CD4-positive, alpha-beta T cell treated with Interleukin-2 at 100 ng/mL for 4 hours (primary cell): ENCODE data around the gene NAA60.

Experiments
- DNase-seq: peaks from one replicate; pipeline ENCODE4 v3.0.0-alpha.2; 2020; ENCODE audit warnings: low spot score

The NAA60 gene

DNA sequence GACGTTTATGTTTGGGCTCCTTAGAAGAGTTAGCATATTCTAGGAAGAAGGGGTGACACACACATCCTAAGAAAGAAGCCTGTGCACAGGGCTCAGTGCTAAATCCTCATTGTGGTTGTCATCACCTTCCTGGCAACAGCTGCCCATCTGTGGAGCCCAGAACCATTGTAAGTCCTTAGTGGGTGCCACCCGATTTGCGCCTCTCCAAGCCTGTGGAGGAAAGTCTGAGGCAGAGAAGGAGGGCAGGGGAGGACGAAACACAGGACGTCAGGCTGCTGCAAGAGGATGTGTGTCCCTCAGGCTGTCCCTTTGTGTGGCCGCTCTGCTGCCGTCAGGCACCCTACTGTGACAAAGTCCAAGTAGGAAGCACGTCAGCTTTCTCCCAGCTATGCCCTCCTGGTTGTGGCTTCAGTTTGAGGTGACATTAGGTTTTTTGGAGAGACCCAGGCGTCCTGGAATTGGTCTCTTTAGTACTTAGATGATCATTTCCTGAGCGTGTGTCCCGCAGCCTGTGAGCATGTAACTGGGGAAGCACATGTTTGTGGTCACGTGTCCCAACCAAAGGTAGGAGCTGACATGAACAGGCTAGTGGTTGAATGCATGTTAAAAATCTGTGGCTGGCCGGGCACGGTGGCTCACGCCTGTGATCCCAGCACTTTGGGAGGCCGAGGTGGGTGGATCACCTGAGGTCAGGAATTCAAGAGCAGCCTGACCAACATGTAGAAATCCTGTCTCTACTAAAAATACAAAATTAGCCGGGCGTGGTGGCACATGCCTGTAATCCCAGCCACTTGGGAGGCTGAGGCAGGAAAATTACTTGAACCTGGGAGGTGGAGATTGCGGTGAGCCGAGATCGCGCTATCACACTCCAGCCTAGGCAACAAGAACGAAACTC is 68.1 kb downstream of the NAA60 start:
- peak; percentile 42 for DNase-seq

DNA sequence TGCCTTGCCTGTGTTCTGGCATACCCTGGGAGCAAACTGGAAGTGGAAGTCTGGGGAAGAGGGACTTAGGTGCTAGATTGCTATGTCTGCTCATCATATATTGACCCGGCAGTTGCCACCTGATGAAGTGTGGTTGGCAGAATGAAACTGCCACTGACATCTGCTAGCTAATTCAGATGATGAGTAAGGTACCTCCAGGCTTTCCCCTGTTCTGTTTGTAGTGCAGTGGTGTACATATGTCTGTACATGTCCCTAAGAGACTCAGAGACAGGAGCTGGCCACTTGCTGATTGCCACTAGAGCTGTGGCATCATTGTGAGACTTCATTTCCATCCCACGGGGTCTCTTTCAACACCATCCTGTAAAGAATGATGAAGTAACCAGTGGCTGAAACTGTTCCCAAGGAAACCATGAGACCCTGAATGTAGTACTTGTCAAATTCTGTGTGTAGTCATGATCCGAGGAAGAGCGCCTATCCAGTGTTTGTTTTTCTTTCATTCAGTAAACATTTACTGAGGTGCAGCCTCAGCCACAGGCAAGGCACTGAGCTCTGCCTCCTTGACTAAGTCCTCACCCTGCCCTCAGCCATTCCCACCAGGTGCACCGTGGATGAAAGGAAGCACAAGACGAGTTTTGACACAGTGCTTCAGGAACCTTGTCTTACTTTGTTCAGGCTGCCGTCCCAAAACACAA is 70.6 kb downstream of the NAA60 start:
- no peak for DNase-seq

DNA sequence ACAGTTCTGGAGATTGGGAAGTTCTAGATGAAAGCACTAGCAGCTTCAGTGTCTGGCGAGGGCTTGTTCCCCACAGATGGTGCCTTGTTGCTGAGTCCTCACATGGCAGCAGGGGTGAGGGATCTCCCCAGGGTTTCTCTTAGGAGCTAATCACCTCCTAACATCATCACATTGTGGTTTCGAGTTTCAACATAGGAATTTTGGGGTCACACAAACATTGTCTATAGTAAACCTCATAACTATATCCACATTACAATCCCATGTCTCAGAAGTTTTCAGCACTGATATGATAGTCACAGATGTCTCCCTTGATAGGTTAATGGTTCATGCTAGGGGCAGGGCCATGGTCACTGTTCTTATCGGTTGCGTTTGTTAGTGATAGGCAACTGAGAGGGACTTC is 71.1 kb downstream of the NAA60 start:
- DNase-seq, result no peak

DNA sequence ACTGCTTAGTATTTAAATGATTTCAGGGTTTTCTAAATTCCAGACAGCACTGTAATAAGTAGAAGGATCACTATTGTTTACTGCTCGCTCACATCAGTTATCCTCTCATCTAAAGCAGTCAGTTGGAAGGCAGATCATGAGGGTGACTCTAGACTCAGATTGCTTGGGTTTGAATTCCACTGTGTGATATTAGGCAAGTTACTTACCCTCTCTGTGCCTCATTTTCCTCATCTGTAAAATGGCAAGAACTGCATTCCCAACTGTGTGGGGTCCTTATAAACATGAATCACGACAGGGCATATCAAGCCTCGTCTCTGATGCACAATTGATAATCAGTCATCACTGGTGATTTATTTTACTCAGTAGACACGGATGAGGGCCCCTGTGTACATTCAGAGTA is 72.4 kb downstream of the NAA60 start:
- no peak for DNase-seq

DNA sequence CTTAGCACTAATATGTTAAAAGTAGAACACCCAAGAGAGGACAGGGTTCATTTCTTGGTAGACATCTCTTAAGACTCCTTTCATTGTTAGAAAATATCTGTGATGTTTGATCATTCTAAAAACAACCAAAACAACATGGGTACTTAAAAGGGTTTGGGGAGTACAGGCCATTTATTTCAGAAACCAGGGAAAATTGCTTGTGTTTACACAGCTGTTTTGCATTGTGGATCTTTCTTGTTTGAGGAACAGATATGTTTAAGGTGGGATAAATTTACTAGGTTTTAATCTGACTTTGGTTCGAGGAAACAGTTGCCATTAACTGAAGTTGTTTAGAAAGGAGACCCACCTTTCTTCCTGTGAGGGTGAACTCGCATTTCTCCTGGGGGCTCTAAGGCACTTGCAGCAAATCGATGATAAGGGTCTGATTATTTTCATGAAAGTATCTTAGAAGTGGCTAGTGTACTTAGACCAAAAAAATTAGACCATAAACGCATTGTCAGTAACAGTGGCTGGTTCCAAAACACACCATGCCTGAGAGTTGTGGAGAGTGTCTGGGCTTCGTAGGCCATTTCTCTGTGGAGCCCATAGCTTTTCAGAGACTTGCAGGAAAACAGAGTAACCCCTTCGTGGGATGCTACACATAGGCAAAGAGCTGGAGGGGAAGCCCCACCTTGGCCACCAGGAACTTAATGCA is 75.0 kb downstream of the NAA60 start:
- DNase-seq, result no peak

DNA sequence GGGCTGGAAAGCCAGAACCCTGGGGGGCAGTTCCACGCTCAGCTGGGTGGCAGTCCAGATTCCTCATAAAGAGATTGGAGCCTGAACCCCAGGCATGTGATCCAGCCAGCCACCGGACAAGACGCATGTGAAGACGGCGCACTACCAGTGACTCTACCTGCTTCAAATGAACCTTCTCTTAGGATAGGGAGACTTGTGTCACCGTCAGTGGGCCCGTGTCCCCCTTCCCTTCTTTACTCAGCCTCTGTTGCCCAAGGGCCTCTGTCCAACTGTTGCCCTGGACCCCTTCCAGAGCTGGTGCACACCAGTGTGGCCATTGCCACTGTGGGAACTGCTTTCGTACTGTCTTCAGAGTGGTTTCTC is 75.5 kb downstream of the NAA60 start:
- DNase-seq, result no peak

DNA sequence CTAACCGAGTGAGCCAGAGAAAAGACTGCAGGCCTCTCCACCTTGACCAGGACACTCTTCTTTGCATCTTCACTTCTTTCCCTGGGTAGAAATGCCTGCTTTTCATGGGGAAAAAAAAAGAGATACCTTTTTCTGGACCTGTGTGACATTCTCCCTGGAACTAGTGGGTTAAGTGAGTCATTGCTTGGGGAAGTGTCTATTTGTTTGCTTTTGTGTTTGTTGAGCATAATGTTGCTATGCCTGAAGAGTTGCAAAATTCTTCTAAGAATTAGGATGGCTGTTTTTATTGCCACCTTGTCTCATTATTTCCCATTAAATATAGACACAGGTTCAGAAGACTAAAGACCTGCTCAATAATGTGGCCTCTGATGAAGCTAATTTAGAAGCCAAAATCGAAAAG is 76.1 kb downstream of the NAA60 start:
- DNase-seq, result no peak

DNA sequence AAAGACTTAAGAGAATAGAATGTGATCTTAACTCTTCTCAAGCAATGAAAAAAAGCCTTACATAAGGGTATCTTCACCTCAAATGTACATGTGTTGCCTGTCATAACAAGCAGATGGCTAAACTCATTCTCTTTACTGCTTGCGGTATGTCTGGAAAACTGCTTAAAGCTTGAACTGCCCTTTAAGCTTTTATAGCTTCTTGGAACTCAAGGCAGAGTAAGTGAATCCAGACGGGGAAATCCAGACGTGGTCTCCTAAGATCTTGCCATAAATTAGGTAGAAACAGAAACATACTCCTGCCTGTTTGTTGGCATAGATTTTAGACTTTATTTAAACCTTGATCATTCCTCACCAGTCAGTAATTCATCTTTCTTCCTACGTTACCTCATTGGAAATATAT is 76.9 kb downstream of the NAA60 start:
- DNase-seq, result no peak

DNA sequence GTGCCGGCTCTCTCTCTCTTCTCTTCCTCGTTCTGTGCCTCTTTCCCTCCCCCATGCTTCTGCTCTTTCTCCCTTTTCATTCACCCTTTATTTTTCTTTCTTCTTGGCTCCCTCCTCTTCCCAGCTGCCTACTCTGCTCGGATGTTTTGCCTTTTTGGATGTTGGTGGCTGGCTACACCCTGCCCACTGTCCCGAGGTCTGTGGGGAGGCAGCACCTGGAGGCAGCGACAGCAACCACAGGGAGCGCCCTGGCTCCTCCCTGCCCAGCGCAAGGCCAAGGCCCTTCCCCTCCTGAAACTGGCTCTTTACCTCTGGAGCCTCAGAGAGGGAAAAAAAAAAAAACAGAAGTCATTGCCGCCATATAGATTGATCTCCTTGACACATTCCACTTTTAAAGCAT is 77.4 kb downstream of the NAA60 start:
- no peak for DNase-seq

DNA sequence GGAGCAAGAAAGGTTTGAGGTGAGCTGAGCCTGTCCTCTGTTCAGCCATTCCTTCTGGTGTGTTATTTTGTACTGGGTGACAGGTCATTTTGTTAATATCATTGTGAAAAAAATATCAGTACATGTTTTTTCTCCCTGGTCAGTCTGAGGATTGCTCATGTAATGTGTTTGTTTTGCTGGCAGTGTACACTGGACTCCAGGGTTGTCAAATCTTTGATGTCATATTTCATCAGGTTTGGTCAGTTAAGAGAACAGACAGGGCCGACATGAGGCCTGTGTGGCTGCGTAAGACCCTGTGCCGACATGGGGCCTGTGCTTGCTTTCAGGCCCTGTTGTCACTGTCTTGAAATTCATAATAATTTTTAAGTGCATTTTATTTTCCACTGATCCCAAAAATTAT is 79.8 kb downstream of the NAA60 start:
- no peak for DNase-seq

DNA sequence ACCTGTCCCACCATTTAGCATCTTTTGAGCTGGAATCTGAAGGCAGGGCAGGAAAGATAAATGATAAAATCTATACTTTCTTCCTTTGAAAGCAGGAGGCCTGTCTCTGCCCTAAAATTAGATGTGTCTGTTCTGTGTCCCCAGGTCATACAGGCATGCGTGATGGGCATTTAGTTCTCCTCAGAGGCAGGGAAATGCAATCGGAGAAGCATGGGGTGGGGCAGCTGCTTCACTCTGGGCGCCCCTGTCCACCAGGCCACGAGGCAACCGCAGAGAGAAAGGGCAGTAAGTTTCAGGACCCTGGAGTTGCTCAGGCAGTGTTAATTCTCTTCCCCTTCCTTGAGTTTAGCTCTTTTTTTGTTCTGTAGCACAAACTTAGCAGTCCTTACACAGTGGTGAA is 82.5 kb downstream of the NAA60 start:
- DNase-seq, result no peak

DNA sequence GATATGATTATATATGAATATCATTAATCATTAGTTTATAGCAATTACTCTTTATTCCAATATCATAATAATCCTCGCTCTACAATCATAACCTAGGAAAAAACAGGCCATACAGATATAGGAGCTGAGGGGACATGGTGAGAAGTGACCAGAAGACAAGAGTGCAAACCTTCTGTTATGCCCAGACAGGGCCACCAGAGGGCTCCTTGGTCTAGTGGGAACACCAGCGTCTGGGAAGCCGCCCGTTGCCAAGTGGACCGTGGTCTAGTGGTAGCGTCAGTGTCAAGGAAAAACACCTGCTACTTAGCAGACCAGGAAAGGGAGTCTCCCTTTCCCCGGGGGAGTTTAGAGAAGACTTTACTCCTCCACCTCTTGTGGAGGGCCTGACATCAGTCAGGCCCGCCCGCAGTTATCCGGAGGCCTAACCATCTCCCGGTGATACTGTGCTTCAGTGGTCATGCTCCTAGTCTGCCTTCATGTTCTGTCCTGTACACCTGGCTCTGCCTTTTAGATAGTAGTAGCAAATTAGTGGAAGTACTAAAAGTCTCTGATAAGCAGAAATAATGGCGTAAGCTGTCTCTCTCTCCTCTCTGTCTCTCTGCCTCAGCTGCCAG is 83.8 kb downstream of the NAA60 start:
- peak; percentile 57 for DNase-seq

DNA sequence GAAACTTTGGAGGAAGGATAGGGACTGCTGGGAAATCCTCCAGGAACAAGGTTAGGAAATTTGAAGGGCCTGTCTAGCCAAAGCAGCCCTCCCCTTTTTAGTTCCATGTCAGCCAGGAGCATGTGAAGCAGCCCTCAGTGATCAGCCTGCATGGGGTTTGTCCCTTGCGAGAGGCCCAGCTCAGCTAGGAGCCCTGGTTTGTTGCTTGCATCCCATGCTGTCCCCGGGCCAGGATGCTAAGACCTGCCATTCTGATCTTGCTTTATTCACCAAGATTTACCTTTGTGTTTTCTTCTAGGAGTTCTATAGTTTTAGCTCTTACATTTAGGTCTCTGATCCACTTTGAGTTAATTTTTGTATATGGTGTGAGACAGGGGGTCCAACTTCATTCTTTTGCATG is 84.9 kb downstream of the NAA60 start:
- DNase-seq, result no peak

DNA sequence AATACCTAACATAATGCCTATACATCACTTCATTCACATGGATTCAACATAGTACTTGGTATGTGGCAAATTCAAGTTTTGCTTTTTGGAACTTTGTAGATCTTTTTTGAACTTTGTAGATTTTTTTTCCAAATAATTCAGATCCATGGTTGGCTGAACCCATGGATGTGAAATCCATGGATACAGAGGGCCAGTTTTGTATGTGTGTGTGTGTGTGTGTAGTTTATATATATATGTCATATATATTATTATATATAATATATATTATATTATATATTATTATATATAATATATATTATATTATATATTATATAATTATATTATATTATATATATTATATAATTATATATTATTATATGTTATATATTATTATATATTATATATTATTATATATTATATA is 85.7 kb downstream of the NAA60 start:
- no peak for DNase-seq

DNA sequence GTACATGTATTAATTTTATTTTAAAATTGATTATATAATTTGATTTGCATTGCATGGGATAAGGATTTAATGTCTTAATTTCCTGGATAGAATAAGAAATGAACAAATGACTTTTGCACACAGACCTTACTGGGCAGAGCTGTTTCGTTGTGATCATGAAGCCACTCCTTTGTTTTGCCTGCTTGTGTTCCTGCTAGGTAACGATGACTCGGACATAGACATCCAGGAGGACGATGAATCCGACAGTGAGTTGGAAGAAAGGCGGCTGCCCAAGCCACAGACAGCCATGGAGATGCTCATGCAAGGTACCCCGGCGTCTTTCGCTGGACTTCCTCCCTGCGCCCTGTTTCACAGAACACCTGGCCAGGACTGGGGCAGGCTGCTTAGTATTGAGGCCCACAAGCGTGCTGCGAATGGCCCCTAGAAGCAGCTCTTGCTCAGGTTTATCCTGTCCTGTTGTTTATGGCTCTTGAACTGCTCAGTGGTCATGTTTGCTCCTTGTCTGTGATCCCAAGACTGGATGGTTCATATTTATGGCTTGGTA is 87.0 kb downstream of the NAA60 start:
- no peak for DNase-seq

DNA sequence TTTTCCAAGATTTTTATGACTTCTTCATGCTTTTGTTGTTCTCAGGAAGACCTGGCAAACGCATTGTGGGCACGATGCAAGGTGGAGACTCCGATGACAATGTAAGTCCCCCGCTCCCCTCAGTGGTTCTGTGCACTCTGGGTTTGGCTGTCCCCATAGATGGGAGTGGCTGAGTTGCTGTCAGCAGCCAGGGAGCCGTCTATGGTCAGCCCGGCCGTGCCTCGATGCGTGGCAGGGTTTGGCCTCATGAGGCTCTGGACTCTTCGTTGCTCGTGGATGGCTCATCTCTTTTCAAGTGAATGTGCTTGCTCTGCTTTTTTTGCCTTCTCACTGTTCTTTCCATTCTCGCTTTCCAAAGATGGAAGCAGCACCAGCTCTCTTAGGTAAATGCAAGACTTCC is 89.3 kb downstream of the NAA60 start:
- no peak for DNase-seq

DNA sequence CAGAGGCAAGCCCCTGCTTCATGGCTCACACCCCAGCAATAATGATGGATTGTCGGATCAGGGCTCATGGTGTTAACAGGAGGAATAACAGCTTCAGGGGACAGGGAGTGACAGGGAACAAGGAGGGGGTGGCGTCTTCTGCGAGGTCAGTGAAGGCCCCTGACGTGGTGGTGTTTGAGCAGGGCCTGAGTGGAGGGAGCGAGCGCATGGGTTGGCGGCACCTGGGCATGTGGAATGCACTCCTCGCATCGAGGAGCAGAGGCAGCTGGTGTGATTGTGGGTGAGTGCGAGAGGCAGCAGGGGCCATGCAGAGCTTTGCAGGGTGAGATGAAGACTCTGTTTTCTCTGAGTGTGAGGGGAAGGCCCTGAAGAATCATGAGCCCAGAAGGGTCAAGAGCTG is 90.6 kb downstream of the NAA60 start:
- no peak for DNase-seq

DNA sequence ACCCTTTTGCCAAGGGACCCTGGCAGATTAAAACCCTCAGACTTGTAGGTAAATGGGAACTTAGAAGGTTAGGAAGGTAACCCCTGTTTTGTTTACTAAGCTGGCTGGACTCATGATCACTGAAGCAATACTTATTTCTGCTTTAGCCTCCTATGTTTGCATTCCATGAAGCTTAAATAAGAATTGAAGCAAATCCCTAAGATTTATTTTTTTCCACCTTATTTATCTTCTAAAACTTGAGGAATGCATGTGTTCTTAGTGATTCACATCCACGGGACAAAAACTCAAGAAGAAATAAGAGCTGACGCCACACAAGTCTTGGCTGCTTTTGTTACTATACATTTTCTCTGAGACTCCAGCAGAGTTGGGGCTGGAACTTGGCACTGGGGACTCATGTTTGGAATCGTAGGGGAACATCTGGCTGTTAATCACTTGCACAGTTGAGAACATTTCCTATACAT is 92.8 kb downstream of the NAA60 start:
- no peak for DNase-seq
